WTC11 (cell line): ENCODE results near the gene MSANTD4. TPM values are rescaled to one million over a fixed set of nuclear protein-coding genes. Genes with fewer than 3 reads are reported as not detected.

Experiments
- ATAC-seq: fragments of 200-7000 bp; cut with Tn5 transposase; 2 replicates; pipeline ENCODE4 v1.10.0; 2021; ENCODE audit warnings: mild to moderate bottlenecking, moderate library complexity
- CTCF ChIA-PET: fragments of 300-600 bp; sonication (Branson Sonifier 250); formaldehyde crosslinking; loops from one replicate; lab custom pipeline; 2021; ENCODE audit warnings: antibody characterized with exemption; lab: Charles Lee
- POLR2A ChIA-PET: fragments of 350-600 bp; sonication (Branson Sonifier 250); formaldehyde crosslinking; loops from one replicate; lab custom pipeline; 2021; ENCODE audit warnings: antibody characterized with exemption; lab: Charles Lee
- DNase-seq: peaks from one replicate; pipeline ENCODE4 v3.0.0; 2021; ENCODE audit warnings: low spot score
- H3K27ac Mint-ChIP-seq: 2 replicates; pipeline ENCODE4 v1.8.0; 2021; ENCODE audit warnings: mixed read lengths
- H3K27me3 Mint-ChIP-seq: 2 replicates; pipeline ENCODE4 v1.8.0; 2021; ENCODE audit warnings: low read depth, mild to moderate bottlenecking, moderate library complexity, mixed read lengths
- H3K36me3 Mint-ChIP-seq: 2 replicates; pipeline ENCODE4 v1.8.0; 2021; ENCODE audit warnings: mixed read lengths
- H3K4me1 Mint-ChIP-seq: 2 replicates; pipeline ENCODE4 v1.8.0; 2022; ENCODE audit warnings: mixed read lengths
- H3K4me3 Mint-ChIP-seq: 2 replicates; pipeline ENCODE4 v1.8.0; 2021; ENCODE audit warnings: mild to moderate bottlenecking, moderate library complexity, mixed read lengths
- H3K9me3 Mint-ChIP-seq: 2 replicates; pipeline ENCODE4 v1.8.0; 2021; ENCODE audit warnings: mixed read lengths
- AR ChIP-seq: fragments of 250-450 bp; sonication (Bioruptor Pico); IDR thresholded peaks from 2 replicates; pipeline ENCODE4 v1.9.0; 2021; ENCODE audit warnings: mild to moderate bottlenecking
- ATF3 ChIP-seq: sonication (generic); formaldehyde crosslinking; conservative IDR thresholded peaks from 2 replicates; pipeline ENCODE4 v1.8.1; 2022; ENCODE audit warnings: mild to moderate bottlenecking, missing genetic modification reagents
- CBFB ChIP-seq: sonication (generic); formaldehyde crosslinking; IDR thresholded peaks from 2 replicates; pipeline ENCODE4 v1.8.1; 2022; ENCODE audit warnings: mild to moderate bottlenecking, low read depth, missing genetic modification reagents
- CDX4 ChIP-seq: fragments of 250-450 bp; sonication (Bioruptor Pico); IDR thresholded peaks from 2 replicates; pipeline ENCODE4 v1.9.0; 2021; ENCODE audit warnings: moderate library complexity, mild to moderate bottlenecking, inconsistent platforms, borderline replicate concordance
- CREM ChIP-seq: sonication (generic); formaldehyde crosslinking; IDR thresholded peaks from 2 replicates; pipeline ENCODE4 v1.8.1; 2022; ENCODE audit warnings: mild to moderate bottlenecking, missing genetic modification reagents, moderate library complexity
- CTCF ChIP-seq: fragments of 200-600 bp; IDR thresholded peaks from 2 replicates; pipeline ENCODE4 v1.8.0; 2022; ENCODE audit warnings: antibody characterized with exemption
- ETV6 ChIP-seq: sonication (generic); formaldehyde crosslinking; IDR thresholded peaks from 2 replicates; pipeline ENCODE4 v1.8.1; 2022; ENCODE audit warnings: mild to moderate bottlenecking, missing genetic modification reagents
- FOXP4 ChIP-seq: sonication (generic); formaldehyde crosslinking; IDR thresholded peaks from 2 replicates; pipeline ENCODE4 v1.8.0; 2022; ENCODE audit warnings: mild to moderate bottlenecking, missing genetic modification reagents
- GRHL2 ChIP-seq: fragments of 250-450 bp; sonication (Bioruptor Pico); IDR thresholded peaks from 2 replicates; pipeline ENCODE4 v1.8.0; 2022; ENCODE audit warnings: mild to moderate bottlenecking, moderate library complexity; ENCODE audit not compliant: insufficient replicate concordance, severe bottlenecking
- ZNF416 ChIP-seq: fragments of 250-450 bp; sonication (Bioruptor Pico); IDR thresholded peaks from 2 replicates; pipeline ENCODE4 v1.9.0; 2021; ENCODE audit warnings: mild to moderate bottlenecking, inconsistent platforms
- ZNF425 ChIP-seq: fragments of 250-450 bp; sonication (Bioruptor Pico); conservative IDR thresholded peaks from 2 replicates; pipeline ENCODE4 v1.9.0; 2021; ENCODE audit warnings: mild to moderate bottlenecking
- ZNF512 ChIP-seq: sonication (generic); formaldehyde crosslinking; IDR thresholded peaks from 2 replicates; pipeline ENCODE4 v1.8.1; 2022; ENCODE audit warnings: missing genetic modification reagents, borderline replicate concordance
- ZNF671 ChIP-seq: fragments of 250-450 bp; sonication (Bioruptor Pico); IDR thresholded peaks from 2 replicates; pipeline ENCODE4 v1.8.0; 2021; ENCODE audit warnings: mild to moderate bottlenecking
- total RNA-seq: library from RNA; stranded (reverse); gene quantifications from 3 replicates; pipeline ENCODE4 v1.2.3, GENCODE V29; 2021

MSANTD4 gene
- total RNA-seq, 1 experiment from 2014 or later: 22.0 TPM

- ChIA-PET POLR2A (no interaction called here), CTCF (no interaction called here)
- Mint-ChIP-seq H3K4me3 (no peak overlapping the region), H3K4me1 (peaks cover 13% of the 10 kb centered on the region), H3K27ac (no peak overlapping the region; the same call in 1 of the 2 replicates), H3K36me3 (peaks cover 5% of the 10 kb centered on the region), H3K9me3 (no peaks in the 10 kb centered on the region), H3K27me3 (no peaks in the 10 kb centered on the region)
- ATAC-seq: no peak
- TF ChIP-seq AR (no peak), CREM (no peak), ZNF671 (CRISPR knock-in tag) (no peak), GRHL2 (CRISPR knock-in tag) (no peak), CDX4 (no peak), ETV6 (CRISPR knock-in tag) (no peak), ZNF425 (no peak), FOXP4 (CRISPR knock-in tag) (no peak)
- no peak for DNase-seq
These were observed 40.2 kb upstream of the MSANTD4 start for GRCh38 chr11:106061954-106062949.

GRCh38 chr11:106061249-106061784, 39.3 kb upstream of the MSANTD4 start:
- Mint-ChIP-seq H3K36me3 (peaks cover 5% of the 10 kb centered on the region), H3K4me1 (peaks cover 13% of the 10 kb centered on the region), H3K27me3 (no peaks in the 10 kb centered on the region), H3K4me3 (no peak overlapping the region), H3K27ac (0 out of 2 replicates have a peak overlapping the region, but pooled peaks have one; percentile 43), H3K9me3 (no peaks in the 10 kb centered on the region)
- ChIA-PET POLR2A (no interaction called here), CTCF (interaction anchor here (1.1 kb wide), 1 partner anchor 16 kb away, joined by 3 read pairs; the partner anchor contains the start of genes AASDHPPT and KBTBD3)
- ATAC-seq (peak; percentile 91), DNase-seq (no peak)
- TF ChIP-seq ZNF512 (CRISPR knock-in tag) (no peak), ZNF416 (CRISPR knock-in tag) (no peak), ATF3 (CRISPR knock-in tag) (no peak), CBFB (CRISPR knock-in tag) (no peak), CTCF (no peak), FOXP4 (CRISPR knock-in tag) (no peak)
